Measurements from ENCODE around the gene FALEC.
A peak's percentile ranks its signal among the peaks of the same experiment; 100 is the strongest.
"Not testable (repeated sequence)": the region's sequence is repeated elsewhere in the genome, so short reads cannot be mapped to it uniquely, and the experiment has no call there.

Gene FALEC

GRCh38 chr1:150558303-150558704 lies 42.8 kb downstream of the FALEC start:
- no peak overlapping the region for H3K4me3 ChIP-seq (ENCODE audit: low read depth, low read length)

- H3K4me3 ChIP-seq (ENCODE audit: low read depth, low read length): no peak overlapping the region
Measured at GRCh38 chr1:150558761-150559655, 43.5 kb downstream of the FALEC start.

DNA sequence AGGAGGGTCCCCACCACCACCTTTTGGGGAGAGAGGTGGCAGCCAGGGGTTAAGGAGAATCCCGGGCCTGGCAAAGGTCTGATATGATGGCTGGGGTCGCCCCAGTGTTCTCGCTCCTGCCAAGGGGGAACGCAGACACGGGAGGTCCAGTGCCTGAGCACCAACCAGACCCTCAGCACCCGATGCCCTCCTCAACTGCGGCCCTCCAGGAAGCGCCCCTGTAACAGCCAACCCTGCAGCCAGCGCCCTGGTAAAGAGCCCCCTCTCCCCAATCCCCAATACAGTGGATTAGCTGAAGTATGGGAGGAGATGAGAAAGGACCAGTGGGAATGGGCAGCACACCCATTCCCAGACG lies 44.1 kb downstream of the FALEC start:
- no peak overlapping the region for H3K4me3 ChIP-seq (ENCODE audit: low read depth, low read length)

GRCh38 chr1:150560011-150560438 lies 44.5 kb downstream of the FALEC start:
- no peak overlapping the region for H3K4me3 ChIP-seq (ENCODE audit: low read depth, low read length)

DNA sequence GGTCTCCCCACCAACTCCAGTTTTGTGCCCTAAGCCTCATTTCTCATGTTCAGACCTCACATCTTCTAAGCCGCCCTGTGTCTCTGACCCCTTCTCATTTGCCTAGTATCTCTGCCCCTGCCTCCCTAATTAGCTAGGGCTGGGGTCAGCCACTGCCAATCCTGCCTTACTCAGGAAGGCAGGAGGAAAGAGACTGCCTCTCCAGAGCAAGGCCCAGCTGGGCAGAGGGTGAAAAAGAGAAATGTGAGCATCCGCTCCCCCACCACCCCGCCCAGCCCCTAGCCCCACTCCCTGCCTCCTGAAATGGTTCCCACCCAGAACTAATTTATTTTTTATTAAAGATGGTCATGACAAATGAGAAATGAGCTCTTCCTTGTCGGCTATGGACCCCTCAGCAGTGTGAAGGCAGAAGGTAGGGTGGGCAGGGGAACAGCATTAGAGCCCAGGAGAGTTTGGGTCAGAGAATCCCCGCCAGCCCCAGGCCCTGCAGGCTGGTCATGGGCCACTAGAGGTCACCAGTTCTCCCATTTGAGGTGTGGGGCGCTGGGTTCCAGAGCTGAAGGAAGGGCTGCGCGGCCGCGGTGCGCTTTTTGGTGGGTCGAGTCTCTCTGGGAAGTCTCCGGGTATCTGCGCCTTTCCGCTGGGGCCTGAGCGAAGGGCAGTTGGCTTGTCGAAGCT lies 45.2 kb downstream of the FALEC start:
- H3K4me3 ChIP-seq (ENCODE audit: low read depth, low read length): peak overlapping the region; percentile 55

- peak overlapping the region; percentile 55 for H3K4me3 ChIP-seq (ENCODE audit: low read depth, low read length)
Measured at GRCh38 chr1:150561254-150561973, 45.9 kb downstream of the FALEC start.

DNA sequence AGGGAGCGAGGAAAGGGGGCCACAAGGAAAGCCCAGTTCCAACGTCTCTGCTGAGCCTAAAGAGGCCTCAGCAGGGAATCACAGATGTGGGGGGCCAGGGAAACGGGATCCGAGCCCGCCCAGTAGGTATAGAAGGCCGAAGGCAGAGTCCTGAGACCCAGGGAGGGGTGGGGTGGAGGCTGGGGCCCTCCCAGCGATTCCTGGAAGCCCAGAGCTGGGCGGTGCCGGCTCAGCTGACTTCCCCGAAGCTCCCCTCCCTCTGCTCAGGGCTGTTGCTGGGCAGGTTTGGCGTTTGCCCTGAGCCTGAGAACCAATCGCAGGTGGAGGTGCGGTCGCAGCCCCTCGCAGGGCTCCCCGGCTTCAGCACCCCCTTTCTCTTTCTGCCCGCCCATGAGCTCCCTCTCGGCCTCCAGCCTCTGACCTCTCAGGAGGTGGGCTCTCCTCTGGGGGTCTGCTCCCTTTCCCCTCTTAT lies 46.5 kb downstream of the FALEC start:
- peak overlapping the region; percentile 55 for H3K4me3 ChIP-seq (ENCODE audit: low read depth, low read length)

DNA sequence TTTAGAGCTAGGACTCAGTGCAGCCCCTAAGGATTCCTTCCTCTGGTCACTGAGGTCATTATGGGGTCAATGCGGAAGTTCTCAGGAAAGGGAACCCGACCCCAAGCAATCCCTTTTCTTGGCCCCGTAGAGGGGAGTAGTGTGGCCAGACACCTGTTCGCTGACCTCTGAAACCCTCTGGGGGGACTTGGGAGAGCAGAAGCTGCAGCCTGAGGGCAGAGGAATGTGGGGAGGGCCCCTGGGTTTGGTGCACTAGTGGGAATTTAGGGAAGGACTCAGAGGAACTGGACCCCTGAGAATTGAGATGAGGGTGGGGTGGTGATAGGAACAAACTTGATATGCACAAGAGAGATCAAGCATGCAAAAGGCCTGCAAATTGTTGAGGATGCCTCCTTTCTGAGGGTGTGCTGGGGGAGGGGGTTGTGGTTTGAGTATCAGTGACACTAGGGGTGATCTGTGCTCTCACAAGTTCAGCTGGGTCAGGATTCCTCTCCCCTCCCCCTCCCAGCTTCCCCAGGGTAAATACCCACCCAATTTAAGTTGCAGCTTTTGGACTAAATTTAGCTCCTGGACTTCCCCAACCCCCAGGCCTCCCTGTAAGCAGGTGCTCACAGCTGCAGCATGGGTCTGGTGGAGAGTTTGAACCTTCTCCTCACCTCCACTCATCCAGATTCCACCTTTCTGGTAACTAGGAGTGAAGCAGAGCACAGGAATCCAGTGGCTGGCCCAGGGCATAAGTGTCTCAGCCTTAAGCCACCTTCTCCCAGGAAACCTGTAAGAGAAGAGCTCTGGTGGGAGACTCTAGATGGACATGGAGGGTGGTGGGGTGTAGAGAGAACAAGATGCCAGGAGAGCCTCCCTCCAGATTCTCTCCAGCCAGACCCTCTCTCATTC lies 47.1 kb downstream of the FALEC start:
- H3K4me3 ChIP-seq (ENCODE audit: low read depth, low read length): no peak overlapping the region

- no peak overlapping the region for H3K4me3 ChIP-seq (ENCODE audit: low read depth, low read length)
Measured at GRCh38 chr1:150563340-150564038, 47.9 kb downstream of the FALEC start.

GRCh38 chr1:150564051-150564991 lies 48.8 kb downstream of the FALEC start:
- H3K4me3 ChIP-seq (ENCODE audit: low read depth, low read length): no peak overlapping the region

DNA sequence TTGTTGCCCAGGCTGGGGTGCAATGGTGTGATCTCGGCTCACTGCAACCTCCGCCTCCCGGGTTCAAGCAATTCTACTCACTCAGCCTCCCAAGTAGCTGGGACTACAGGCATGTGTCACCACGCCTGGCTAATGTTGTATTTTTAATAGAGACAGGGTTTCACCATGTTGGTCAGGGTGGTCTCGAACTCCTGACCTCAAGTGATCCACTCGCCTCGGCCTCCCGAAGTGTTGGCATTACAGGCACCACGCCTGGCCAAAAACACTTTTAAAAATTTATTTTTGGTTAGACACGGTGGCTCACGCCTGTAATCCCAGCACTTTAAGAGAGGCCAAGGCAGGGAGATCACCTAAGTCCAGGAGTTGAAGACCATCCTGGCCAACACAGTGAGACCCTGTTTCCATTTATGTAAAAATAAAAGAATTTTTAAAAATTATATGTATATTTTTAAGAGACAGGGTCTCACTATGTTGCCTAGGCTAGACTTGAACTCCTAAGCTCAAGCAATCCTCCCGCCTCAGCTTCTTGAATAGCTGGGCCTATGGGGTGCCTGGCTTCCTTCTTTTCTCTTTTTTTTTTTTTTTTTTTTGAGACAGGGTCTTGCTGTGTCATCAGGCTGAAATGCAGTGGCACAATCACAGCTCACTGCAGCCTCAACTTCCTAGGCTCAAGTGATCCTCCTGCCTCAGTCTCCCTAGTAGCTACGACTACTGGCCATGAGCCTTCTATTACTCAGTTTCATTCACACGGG lies 49.9 kb downstream of the FALEC start:
- H3K4me3 ChIP-seq (ENCODE audit: low read depth, low read length): not testable (repeated sequence)

GRCh38 chr1:150566589-150567340 lies 51.2 kb downstream of the FALEC start:
- H3K4me3 ChIP-seq (ENCODE audit: low read depth, low read length): no peak overlapping the region

GRCh38 chr1:150567341-150567716 lies 51.8 kb downstream of the FALEC start:
- H3K4me3 ChIP-seq (ENCODE audit: low read depth, low read length): no peak overlapping the region

DNA sequence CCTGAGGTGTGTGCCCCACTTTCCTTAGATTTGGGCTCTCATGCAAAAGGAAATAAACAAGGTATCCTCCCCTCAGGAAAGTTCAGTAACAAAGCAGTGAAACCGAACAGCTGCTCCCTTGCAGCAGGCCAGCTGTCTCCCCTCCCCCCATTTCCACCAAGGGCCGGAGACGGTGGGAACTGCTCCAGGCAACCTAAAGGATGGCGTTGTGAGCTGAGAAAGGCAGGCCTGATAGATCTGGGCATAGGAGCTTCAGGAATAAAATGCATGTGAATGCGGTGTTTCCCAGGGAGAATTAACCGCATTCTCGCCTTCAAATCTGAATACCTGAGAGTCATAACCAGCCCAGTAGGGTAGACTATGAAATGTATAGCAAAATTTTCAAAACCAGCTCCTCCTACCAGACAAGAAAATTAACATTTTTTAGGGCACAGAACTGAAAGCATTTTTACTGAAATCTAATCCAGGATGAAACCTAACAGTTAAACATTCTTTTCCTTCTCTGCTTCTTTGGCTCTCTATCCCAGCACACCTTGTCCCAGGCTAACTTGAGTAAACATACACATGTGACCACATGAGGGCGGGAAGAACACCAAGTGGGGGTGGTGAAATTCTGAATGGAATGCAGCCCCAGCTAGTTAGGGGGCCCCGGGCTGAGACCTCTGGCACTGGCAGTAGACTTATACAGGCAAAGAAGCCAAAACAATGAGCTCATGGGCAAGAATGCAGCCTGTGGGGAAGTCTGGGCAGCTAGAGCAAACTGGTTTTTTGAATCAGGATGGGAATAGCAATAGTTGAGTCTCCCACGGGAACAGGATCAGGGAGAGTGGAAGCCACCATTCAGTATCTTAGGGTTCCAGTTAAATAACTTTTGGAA lies 52.4 kb downstream of the FALEC start:
- no peak overlapping the region for H3K4me3 ChIP-seq (ENCODE audit: low read depth, low read length)

DNA sequence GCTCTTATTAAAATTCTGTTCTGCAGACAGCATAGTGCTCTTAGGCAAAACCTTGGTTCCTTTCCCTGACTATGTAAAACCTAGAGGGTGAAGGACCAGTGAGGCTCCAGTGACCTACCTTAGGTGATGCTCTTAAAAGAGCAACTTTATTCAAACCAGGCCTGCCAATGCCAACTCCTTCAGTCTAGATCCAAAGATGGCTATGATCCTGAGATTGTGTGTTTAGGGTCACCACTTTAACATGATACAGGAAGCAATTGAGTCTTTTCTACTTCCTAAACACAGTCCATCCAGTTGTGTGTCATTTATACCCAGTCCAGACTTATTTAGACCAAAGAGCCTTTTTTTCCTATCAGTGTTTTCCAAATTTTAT lies 53.0 kb downstream of the FALEC start:
- H3K4me3 ChIP-seq (ENCODE audit: low read depth, low read length): no peak overlapping the region

DNA sequence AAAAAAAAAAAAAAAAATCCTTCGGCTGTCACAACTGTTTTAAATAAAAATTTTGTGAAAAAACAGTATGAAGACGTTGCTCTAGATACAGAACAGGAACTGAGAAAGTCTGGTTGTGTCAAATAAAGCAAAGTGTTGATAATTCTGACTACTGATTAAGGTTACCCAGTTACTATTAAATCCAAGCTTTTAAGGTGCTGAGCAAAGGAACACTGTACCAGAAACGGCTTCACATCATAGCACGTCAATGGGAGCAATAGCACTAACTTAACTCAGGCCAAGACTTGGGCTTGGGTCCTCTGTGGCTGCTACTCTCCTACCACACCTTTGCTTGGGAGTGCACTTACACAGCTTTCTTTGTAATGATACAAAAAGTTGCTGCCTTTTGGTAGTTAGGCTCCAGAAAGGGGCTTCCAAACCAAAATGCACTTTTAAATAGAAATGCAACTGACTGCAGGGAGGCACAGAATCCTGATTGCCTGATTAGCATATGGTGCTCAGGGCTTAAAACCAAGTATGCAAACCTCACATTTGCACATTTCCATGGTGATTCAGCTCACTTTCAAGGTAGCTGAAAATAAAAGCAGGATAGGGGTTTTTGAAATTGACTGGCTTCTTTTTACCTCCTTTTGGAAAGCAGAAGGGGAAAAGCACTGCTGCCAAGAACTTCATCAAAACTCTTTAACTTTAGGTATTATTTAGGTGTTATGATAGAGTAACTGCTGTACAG lies 57.5 kb downstream of the FALEC start:
- H3K4me3 ChIP-seq (ENCODE audit: low read depth, low read length): no peak overlapping the region
